ENCODE results near the gene PCSK5.

- TF ChIP-seq POLR2AphosphoS5 (IDR thresholded peaks at IDR 0.05) (no peak), CTCF (IDR thresholded peaks at IDR 0.05) (no peak), POLR2A (IDR thresholded peaks at IDR 0.05) (no peak)
These were observed 245.4 kb downstream of the PCSK5 start for GRCh38 chr9:76135902-76136301.

Data from prostate gland (tissue), 2 donors.